Measurements from ENCODE around the gene SIPA1L3.

DNA sequence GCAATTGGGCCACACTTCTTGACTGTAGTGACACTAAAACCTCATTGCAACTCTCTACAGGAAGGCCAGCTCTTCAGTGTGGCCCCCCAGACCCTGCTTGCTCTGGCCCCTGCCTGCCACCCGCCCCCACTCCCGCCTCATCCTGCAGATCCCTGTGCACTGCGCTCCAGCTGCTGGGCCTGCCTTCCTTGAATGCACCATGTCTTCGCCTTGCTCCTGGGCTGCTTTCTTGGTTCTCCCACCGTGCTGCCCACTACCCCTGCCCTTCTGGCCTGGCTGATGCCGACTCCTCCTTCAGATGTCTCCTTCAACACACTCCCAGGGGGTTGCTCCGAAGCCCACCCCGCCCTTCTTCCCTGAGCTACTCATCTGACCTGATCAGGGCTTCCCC is 98.2 kb downstream of the SIPA1L3 start:
- TF ChIP-seq, protein P1, sequence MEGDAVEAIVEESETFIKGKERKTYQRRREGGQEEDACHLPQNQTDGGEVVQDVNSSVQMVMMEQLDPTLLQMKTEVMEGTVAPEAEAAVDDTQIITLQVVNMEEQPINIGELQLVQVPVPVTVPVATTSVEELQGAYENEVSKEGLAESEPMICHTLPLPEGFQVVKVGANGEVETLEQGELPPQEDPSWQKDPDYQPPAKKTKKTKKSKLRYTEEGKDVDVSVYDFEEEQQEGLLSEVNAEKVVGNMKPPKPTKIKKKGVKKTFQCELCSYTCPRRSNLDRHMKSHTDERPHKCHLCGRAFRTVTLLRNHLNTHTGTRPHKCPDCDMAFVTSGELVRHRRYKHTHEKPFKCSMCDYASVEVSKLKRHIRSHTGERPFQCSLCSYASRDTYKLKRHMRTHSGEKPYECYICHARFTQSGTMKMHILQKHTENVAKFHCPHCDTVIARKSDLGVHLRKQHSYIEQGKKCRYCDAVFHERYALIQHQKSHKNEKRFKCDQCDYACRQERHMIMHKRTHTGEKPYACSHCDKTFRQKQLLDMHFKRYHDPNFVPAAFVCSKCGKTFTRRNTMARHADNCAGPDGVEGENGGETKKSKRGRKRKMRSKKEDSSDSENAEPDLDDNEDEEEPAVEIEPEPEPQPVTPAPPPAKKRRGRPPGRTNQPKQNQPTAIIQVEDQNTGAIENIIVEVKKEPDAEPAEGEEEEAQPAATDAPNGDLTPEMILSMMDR (conservative IDR thresholded peaks at IDR 0.05), result no peak
- TF ChIP-seq ZFX (IDR thresholded peaks at IDR 0.05), result no peak

All from C4-2B (cell line).